ENCODE results near the gene ALAS1.

ALAS1 gene

GRCh38 chr3:52216585-52217408 is 18.8 kb downstream of the ALAS1 start:
- Histone ChIP-seq H3K4me3 (replicated peaks; ENCODE audit: insufficient read depth, low read length) (no peak overlapping the region), H3K27me3 (ENCODE audit: insufficient read depth, poor library complexity, severe bottlenecking) (no peaks in the 10 kb centered on the region), H3K27ac (replicated peaks) (0 out of 2 replicates have a peak overlapping the region, but pooled peaks have one; percentile 3)
- DNase-seq (ENCODE audit: low read depth in 1 of 2, low spot score in 1 of 2), result no peak
- TF ChIP-seq POLR2AphosphoS5 (IDR thresholded peaks at IDR 0.05; ENCODE audit: low read depth) (0 out of 2 replicates have a peak, but pooled peaks have one; percentile 28), CTCF (IDR thresholded peaks at IDR 0.05; ENCODE audit: insufficient read depth, low read length) (no peak)

- no peak overlapping the region for H3K4me3 ChIP-seq (replicated peaks; ENCODE audit: insufficient read depth, low read length)
- TF ChIP-seq GABPA (IDR thresholded peaks at IDR 0.05; ENCODE audit: low read depth) (no peak), SPI1 (IDR thresholded peaks at IDR 0.05; ENCODE audit: borderline replicate concordance, low read depth) (no peak), REST (IDR thresholded peaks at IDR 0.05; ENCODE audit: insufficient replicate concordance, low read depth) (no peak), POLR2AphosphoS5 (IDR thresholded peaks at IDR 0.05; ENCODE audit: low read depth) (no peak), CTCF (IDR thresholded peaks at IDR 0.05; ENCODE audit: insufficient read depth, low read length) (no peak)
Measured at GRCh38 chr3:52217409-52217805, 19.4 kb downstream of the ALAS1 start.

GRCh38 chr3:52218026-52218425 is 20.1 kb downstream of the ALAS1 start:
- H3K27ac ChIP-seq (replicated peaks), result no peak overlapping the region

More at GRCh38 chr3:52217409-52217805, 19.4 kb downstream of the ALAS1 start:
- no peak for DNase-seq (ENCODE audit: low read depth in 1 of 2, low spot score in 1 of 2)
- H3K27ac ChIP-seq (replicated peaks), result no peak overlapping the region
- no peaks in the 10 kb centered on the region for H3K27me3 ChIP-seq (ENCODE audit: insufficient read depth, poor library complexity, severe bottlenecking)

More at GRCh38 chr3:52218026-52218425, 20.1 kb downstream of the ALAS1 start:
- DNase-seq (ENCODE audit: low read depth in 1 of 2, low spot score in 1 of 2), result no peak
- Histone ChIP-seq H3K4me3 (replicated peaks; ENCODE audit: insufficient read depth, low read length) (no peak overlapping the region), H3K27me3 (ENCODE audit: insufficient read depth, poor library complexity, severe bottlenecking) (no peaks in the 10 kb centered on the region)
- TF ChIP-seq GABPA (IDR thresholded peaks at IDR 0.05; ENCODE audit: low read depth), result no peak
- TF ChIP-seq REST (IDR thresholded peaks at IDR 0.05; ENCODE audit: insufficient replicate concordance, low read depth), result no peak
- no peak for TF ChIP-seq SPI1 (IDR thresholded peaks at IDR 0.05; ENCODE audit: borderline replicate concordance, low read depth)
- no peak for TF ChIP-seq POLR2AphosphoS5 (IDR thresholded peaks at IDR 0.05; ENCODE audit: low read depth)
- TF ChIP-seq CTCF (IDR thresholded peaks at IDR 0.05; ENCODE audit: insufficient read depth, low read length), result no peak
